ENCODE measurements around the gene NUDT21.
"Not testable (repeated sequence)": the region's sequence is repeated elsewhere in the genome, so short reads cannot be mapped to it uniquely, and the experiment has no call there.

NUDT21 gene

DNA sequence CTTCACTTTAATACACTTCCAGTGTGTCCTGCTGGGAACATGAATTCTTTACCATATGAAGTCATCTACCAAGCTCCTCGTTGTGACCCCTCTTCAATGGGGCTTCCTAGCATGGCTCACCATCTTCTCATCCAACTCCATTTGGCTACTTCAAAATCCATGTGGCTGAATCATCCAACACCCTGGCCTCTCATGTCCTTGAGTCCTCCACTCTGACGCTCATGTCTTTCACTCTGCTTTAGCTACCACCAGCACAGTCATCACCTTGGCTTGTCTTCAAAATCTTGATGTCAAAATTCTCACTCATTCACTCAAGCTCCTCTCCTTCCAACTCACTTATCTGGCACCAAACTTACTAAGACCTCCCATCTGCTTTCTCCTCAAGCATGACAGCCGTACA is 61.6 kb downstream of the NUDT21 start:
- no peak for DNase-seq (ENCODE audit: low spot score)
- TF ChIP-seq, protein P1, sequence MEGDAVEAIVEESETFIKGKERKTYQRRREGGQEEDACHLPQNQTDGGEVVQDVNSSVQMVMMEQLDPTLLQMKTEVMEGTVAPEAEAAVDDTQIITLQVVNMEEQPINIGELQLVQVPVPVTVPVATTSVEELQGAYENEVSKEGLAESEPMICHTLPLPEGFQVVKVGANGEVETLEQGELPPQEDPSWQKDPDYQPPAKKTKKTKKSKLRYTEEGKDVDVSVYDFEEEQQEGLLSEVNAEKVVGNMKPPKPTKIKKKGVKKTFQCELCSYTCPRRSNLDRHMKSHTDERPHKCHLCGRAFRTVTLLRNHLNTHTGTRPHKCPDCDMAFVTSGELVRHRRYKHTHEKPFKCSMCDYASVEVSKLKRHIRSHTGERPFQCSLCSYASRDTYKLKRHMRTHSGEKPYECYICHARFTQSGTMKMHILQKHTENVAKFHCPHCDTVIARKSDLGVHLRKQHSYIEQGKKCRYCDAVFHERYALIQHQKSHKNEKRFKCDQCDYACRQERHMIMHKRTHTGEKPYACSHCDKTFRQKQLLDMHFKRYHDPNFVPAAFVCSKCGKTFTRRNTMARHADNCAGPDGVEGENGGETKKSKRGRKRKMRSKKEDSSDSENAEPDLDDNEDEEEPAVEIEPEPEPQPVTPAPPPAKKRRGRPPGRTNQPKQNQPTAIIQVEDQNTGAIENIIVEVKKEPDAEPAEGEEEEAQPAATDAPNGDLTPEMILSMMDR (IDR thresholded peaks at IDR 0.05), result no peak
- H3K4me3 ChIP-seq, result no peak overlapping the region
- H3K27ac ChIP-seq, result no peak overlapping the region

GRCh38 chr16:56388209-56388608 is 62.9 kb downstream of the NUDT21 start:
- Histone ChIP-seq H3K27ac (no peak overlapping the region), H3K4me3 (no peak overlapping the region)
- TF ChIP-seq, protein P1 (IDR thresholded peaks at IDR 0.05), result no peak
- no peak for DNase-seq (ENCODE audit: low spot score)

- no peak for DNase-seq (ENCODE audit: low spot score)
- Histone ChIP-seq H3K4me3 (no peak overlapping the region), H3K27ac (no peak overlapping the region)
- TF ChIP-seq, protein P1 (IDR thresholded peaks at IDR 0.05), result no peak
Observed at GRCh38 chr16:56387396-56387795, 63.7 kb downstream of the NUDT21 start.

DNA sequence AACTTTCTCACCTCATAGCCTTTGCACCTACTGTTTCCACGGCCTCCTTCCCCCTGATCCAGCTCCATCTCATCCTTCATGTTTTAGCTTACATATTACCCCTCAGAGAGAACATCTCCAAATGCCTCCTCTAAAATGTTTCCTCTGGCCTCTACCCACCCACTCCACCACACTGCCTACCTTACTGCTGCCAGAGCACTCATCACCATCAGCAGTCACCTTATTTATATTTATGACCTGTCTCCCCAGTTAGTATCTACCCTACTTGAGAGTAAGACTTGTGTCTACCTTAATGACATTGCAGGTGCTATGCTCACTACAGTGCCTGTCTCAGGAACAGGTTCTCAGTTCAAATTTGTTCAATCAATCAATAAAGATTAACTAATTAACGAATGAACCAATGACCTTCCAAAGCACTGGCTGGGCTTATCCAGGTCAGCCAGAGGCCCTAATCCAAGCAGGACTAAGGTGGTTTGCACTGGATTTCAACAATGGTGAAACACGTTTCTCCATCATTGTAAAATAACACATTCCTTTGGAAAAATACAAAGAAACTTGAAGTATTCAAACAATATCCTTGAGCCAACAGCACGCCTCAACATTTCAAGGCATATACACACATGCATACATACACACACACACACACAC is 66.9 kb downstream of the NUDT21 start:
- no peak overlapping the region for H3K27ac ChIP-seq
- TF ChIP-seq, protein P1 (IDR thresholded peaks at IDR 0.05), result no peak
- no peak overlapping the region for H3K4me3 ChIP-seq
- no peak for DNase-seq (ENCODE audit: low spot score)

DNA sequence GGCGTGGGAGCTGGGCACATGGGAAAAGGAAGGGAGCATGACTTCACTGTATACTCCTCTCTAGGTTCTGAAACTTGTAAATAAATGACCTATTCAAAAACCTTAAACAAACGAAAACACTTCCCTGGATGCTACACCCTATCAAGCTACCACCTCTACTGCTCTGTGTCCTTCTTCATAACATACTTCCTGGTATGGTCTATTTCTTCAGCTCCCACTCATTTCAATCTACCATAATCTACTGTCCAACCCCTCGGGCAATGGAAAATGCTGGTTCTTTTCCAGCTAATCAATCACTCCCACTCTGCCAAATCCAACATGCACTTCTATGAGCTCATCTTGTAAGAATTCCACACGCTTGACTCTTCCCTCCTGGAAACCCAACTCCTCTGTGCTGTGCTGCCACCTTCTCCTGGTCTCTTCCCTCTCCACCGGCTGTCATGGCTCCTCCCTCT is 68.2 kb downstream of the NUDT21 start:
- TF ChIP-seq, protein P1 (IDR thresholded peaks at IDR 0.05), result no peak
- no peak overlapping the region for H3K27ac ChIP-seq
- H3K4me3 ChIP-seq, result no peak overlapping the region
- no peak for DNase-seq (ENCODE audit: low spot score)

DNA sequence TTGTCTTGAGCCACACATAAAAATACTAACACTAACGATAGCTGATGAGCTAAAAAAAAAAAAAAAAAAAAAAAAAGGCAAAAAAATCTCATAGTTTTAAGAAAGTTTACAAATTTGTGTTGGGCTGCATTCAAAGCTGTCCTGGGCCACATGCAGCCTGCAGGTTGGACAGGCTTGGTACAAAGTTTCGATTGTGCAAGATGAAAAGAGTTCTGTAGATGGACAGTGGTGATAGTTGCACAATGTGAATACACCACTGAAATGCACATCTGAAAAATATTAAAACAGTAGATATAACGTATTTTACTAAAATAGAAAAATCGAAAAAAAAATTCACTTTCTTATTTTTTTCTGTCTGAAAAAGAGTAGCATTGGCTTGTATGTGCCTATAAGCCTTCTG is 68.7 kb downstream of the NUDT21 start:
- TF ChIP-seq, protein P1 (IDR thresholded peaks at IDR 0.05), result no peak
- DNase-seq (ENCODE audit: low spot score), result no peak
- Histone ChIP-seq H3K27ac (no peak overlapping the region), H3K4me3 (no peak overlapping the region)

- H3K4me3 ChIP-seq; H3K27ac ChIP-seq; DNase-seq (ENCODE audit: low spot score): not testable (repeated sequence)
Observed at GRCh38 chr16:56380778-56381485, 70.2 kb downstream of the NUDT21 start.
